ENCODE measurements around the gene PSMD5. TPM values are rescaled to one million over a fixed set of nuclear protein-coding genes. Genes with fewer than 3 reads are reported as not detected.

PSMD5 gene
- total and polyA plus RNA-seq, 9 of the 15 experiments (the other 6 are each of a cell fraction or from before 2014, with no cell fraction given), result 46.4 to 148 (median 76.3) TPM

GRCh38 chr9:120770931-120771330, 71.8 kb downstream of the PSMD5 start (continued):
- TF ChIP-seq U2AF1 (optimal IDR thresholded peaks at IDR 0.05; ENCODE audit: low read depth, low read length) (no peak), HNRNPK (IDR thresholded peaks at IDR 0.05; ENCODE audit: low read depth, low read length, poor library complexity, severe bottlenecking) (no peak)

GRCh38 chr9:120768886-120769285, 73.8 kb downstream of the PSMD5 start:
- in situ Hi-C loops (cut with MboI), result no loop called here
- H3K9ac ChIP-seq (ENCODE audit: insufficient read depth in 1 of 2, low read depth in 2 of 2, low read length in 2 of 2), result no peak overlapping the region
- peaks cover 13% of the 10 kb centered on the region; the same call in 2 of the 3 replicates for H3K79me2 ChIP-seq (ENCODE audit: control insufficient read depth, insufficient read depth, low read length)
- H3K9me1 ChIP-seq (ENCODE audit: control insufficient read depth, insufficient read depth, low read length), result no peaks in the 10 kb centered on the region
- H3K4me1 ChIP-seq (replicated peaks in 1 of 2; ENCODE audit: control insufficient read depth in 2 of 2, insufficient read depth in 2 of 2, low read length in 2 of 2), result peaks cover 12 to 34% of the 10 kb centered on the region in 2 experiments
- TF ChIP-seq ELF2 (CRISPR knock-in tag; IDR thresholded peaks at IDR 0.05) (no peak), ZNF184 (CRISPR knock-in tag; IDR thresholded peaks at IDR 0.05) (no peak), MLX (CRISPR knock-in tag; conservative IDR thresholded peaks at IDR 0.05) (no peak), AFF1 (IDR thresholded peaks at IDR 0.05; ENCODE audit: low read depth in 1 of 2, partially characterized antibody in 2 of 2) (no peak), CEBPB (tag; IDR thresholded peaks at IDR 0.05) (peak; percentile 33; the same call in 1 of the 2 replicates), CHD2 (IDR thresholded peaks at IDR 0.05; ENCODE audit: low read depth, low read length) (no peak), POLR3A (IDR thresholded peaks at IDR 0.05; ENCODE audit: borderline replicate concordance, extremely low read depth, insufficient read depth, insufficient read length) (no peak), MCM3 (IDR thresholded peaks at IDR 0.05) (no peak), YBX1 (IDR thresholded peaks at IDR 0.05) (no peak), SMAD4 (CRISPR knock-in tag; conservative IDR thresholded peaks at IDR 0.05) (peak; percentile 51; the same call in 1 of the 2 replicates), ZFP1 (CRISPR knock-in tag; IDR thresholded peaks at IDR 0.05) (no peak), KDM1A (IDR thresholded peaks at IDR 0.05) (peak in 1 of 2 experiments; percentile 36; a peak in 1 of 4 replicates)
- WGBS (ENCODE audit: insufficient coverage, low coverage, missing lambda C conversion rate), result 73% methylated on average over 1 of the region's 1 CpG
- no peak overlapping the region for H3K4me2 ChIP-seq (ENCODE audit: insufficient read depth, low read length)
- no peak overlapping the region for H2AFZ ChIP-seq (ENCODE audit: low read depth, low read length)
- no peaks in the 10 kb centered on the region for H4K20me1 ChIP-seq (replicated peaks; ENCODE audit: control insufficient read depth, insufficient read depth, low read length)
- no peaks in the 10 kb centered on the region for H3K27me3 ChIP-seq (ENCODE audit: control insufficient read depth in 2 of 2, insufficient read depth in 2 of 2, low read length in 2 of 2)
- BruUV-seq (replicated peaks), result no TSS peak
- H3K27ac ChIP-seq (ENCODE audit: extremely low read depth, low read depth, low read length), result no peak overlapping the region
- CTCF ChIA-PET (ENCODE audit: low intra/inter-chr PET ratio), result no interaction called here
- no peak overlapping the region for H3K4me3 ChIP-seq
- H3K9me3 ChIP-seq (replicated peaks; ENCODE audit: control insufficient read depth, insufficient read depth, low read depth, low read length), result no peaks in the 10 kb centered on the region
- POLR2A ChIA-PET, result interaction anchor here (1.0 kb wide), 1 partner anchor 73 kb away, joined by 4 read pairs; the partner anchor contains the start of gene PSMD5
- intact Hi-C loops (cut with micrococcal nuclease), result loop anchor here (5.0 kb wide), 1 partner anchor 73 kb away; the partner anchor contains the start of gene PSMD5
- no peak for ATAC-seq
- peak; percentile 54 for FAIRE-seq
- DNase-seq (ENCODE audit: extremely low read depth in 1 of 4, low spot score in 3 of 4), result no peak
- peaks cover 78% of the 10 kb centered on the region for H3K36me3 ChIP-seq (ENCODE audit: control insufficient read depth, insufficient read depth, low read length)
